ENCODE data around the gene HAAO.

DNA sequence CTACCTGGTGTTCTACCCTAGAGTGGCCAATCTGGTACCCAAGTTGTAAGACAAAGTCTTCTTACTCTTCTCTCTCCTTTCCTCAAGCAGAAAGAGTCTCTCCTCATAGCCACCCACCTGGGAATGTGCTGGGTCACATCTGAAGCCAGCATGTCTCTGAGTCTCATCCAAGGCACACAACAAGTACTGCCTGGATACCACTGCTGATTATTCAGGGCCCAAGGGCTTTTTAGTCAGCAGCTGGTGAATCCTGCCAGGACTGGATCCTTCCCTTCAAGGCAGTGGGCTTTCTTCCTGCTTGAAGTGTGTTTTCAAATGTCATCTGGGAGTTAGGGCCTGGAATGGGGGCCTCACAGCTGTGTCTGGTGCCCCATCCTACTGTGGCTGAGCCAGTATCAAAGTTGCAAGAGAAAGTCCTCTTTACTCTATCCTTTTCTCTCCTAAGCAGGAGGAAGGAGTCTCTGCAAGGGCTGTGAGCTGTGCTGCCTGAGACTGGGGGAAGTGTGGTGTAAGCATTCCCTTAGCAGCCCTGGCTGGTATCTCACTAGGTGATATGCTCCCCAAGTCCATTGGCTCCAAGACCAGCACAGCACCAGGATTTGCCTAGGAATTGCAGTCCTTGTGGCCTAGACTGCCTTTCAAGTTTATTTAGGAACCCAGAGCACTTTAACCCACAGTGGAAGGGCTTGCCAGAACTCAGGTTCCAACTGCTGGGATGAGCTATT lies 55.6 kb downstream of the HAAO start:
- TF ChIP-seq, protein P1, sequence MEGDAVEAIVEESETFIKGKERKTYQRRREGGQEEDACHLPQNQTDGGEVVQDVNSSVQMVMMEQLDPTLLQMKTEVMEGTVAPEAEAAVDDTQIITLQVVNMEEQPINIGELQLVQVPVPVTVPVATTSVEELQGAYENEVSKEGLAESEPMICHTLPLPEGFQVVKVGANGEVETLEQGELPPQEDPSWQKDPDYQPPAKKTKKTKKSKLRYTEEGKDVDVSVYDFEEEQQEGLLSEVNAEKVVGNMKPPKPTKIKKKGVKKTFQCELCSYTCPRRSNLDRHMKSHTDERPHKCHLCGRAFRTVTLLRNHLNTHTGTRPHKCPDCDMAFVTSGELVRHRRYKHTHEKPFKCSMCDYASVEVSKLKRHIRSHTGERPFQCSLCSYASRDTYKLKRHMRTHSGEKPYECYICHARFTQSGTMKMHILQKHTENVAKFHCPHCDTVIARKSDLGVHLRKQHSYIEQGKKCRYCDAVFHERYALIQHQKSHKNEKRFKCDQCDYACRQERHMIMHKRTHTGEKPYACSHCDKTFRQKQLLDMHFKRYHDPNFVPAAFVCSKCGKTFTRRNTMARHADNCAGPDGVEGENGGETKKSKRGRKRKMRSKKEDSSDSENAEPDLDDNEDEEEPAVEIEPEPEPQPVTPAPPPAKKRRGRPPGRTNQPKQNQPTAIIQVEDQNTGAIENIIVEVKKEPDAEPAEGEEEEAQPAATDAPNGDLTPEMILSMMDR (IDR thresholded peaks at IDR 0.05; ENCODE audit: extremely low read depth in 1 of 2, insufficient read depth in 1 of 2, low read depth in 1 of 2, low read length in 2 of 2), result no peak
- no peak for TF ChIP-seq EZH2 (IDR thresholded peaks at IDR 0.05; ENCODE audit: borderline replicate concordance, low read depth, low read length, severe bottlenecking)
- TF ChIP-seq POLR2A (IDR thresholded peaks at IDR 0.05; ENCODE audit: low read depth, low read length), result no peak
- no peak for TF ChIP-seq GATA2 (IDR thresholded peaks at IDR 0.05; ENCODE audit: insufficient read depth, insufficient read length, low read depth, low read length)
- TF ChIP-seq JUN (IDR thresholded peaks at IDR 0.05; ENCODE audit: borderline replicate concordance, insufficient read depth, insufficient read length, low read depth), result no peak
- TF ChIP-seq, protein P2, sequence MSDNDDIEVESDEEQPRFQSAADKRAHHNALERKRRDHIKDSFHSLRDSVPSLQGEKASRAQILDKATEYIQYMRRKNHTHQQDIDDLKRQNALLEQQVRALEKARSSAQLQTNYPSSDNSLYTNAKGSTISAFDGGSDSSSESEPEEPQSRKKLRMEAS (IDR thresholded peaks at IDR 0.05; ENCODE audit: insufficient read depth, insufficient read length), result no peak
- TF ChIP-seq POLR2AphosphoS5 (IDR thresholded peaks at IDR 0.05; ENCODE audit: insufficient read depth, low read depth, low read length), result no peak
- TF ChIP-seq FOS (IDR thresholded peaks at IDR 0.05; ENCODE audit: borderline replicate concordance, insufficient read depth, low read length), result no peak
